ENCODE data around the gene PLA2R1. TPM values are rescaled to one million over a fixed set of nuclear protein-coding genes. Genes with fewer than 3 reads are reported as not detected.

PLA2R1 gene
- total and polyA plus RNA-seq, 10 of the 15 experiments (the other 5 are each of a cell fraction or from before 2014, with no cell fraction given): 0.01 to 0.05 (median 0.02) TPM; not detected in 6

- TF ChIP-seq STAT3 (IDR thresholded peaks at IDR 0.05; ENCODE audit: low read depth, low read length): no peak
- no peak for TF ChIP-seq TARDBP (IDR thresholded peaks at IDR 0.05; ENCODE audit: borderline replicate concordance)
- TF ChIP-seq FOXM1 (IDR thresholded peaks at IDR 0.05; ENCODE audit: low read depth, low read length): no peak
- 0 out of 2 replicates have a peak, but pooled peaks have one; percentile 34 for TF ChIP-seq ZNF24 (IDR thresholded peaks at IDR 0.05)
- no peak for TF ChIP-seq POU2F2 (IDR thresholded peaks at IDR 0.05; ENCODE audit: borderline replicate concordance, low read depth, low read length)
- 0 out of 2 replicates have a peak, but pooled peaks have one; percentile 37 for TF ChIP-seq NR2F1 (conservative IDR thresholded peaks at IDR 0.05)
- no peak for TF ChIP-seq BCL11A (IDR thresholded peaks at IDR 0.05; ENCODE audit: low read depth, low read length)
- TF ChIP-seq HCFC1 (IDR thresholded peaks at IDR 0.05; ENCODE audit: low read length): no peak
- no peak for TF ChIP-seq TCF3 (IDR thresholded peaks at IDR 0.05; ENCODE audit: borderline replicate concordance, insufficient read depth, low read depth, low read length)
- TF ChIP-seq POLR2AphosphoS2 (IDR thresholded peaks at IDR 0.05; ENCODE audit: low read depth, low read length): 0 out of 2 replicates have a peak, but pooled peaks have one; percentile 9
- TF ChIP-seq ZNF384 (IDR thresholded peaks at IDR 0.05; ENCODE audit: borderline replicate concordance, low read depth, low read length): no peak
- TF ChIP-seq MYC (IDR thresholded peaks at IDR 0.05; ENCODE audit: insufficient read depth, insufficient read length, insufficient replicate concordance, low read length, severe bottlenecking): no peak
- TF ChIP-seq MEF2B (IDR thresholded peaks at IDR 0.05; ENCODE audit: partially characterized antibody, poor library complexity, severe bottlenecking): peak; percentile 78
- TF ChIP-seq RUNX3 (IDR thresholded peaks at IDR 0.05; ENCODE audit: low read length): no peak
- no peak for TF ChIP-seq GATAD2B (conservative IDR thresholded peaks at IDR 0.05; ENCODE audit: low read depth)
- no peak for TF ChIP-seq RCOR1 (conservative IDR thresholded peaks at IDR 0.05; ENCODE audit: low read depth, low read length)
- TF ChIP-seq, protein P1, sequence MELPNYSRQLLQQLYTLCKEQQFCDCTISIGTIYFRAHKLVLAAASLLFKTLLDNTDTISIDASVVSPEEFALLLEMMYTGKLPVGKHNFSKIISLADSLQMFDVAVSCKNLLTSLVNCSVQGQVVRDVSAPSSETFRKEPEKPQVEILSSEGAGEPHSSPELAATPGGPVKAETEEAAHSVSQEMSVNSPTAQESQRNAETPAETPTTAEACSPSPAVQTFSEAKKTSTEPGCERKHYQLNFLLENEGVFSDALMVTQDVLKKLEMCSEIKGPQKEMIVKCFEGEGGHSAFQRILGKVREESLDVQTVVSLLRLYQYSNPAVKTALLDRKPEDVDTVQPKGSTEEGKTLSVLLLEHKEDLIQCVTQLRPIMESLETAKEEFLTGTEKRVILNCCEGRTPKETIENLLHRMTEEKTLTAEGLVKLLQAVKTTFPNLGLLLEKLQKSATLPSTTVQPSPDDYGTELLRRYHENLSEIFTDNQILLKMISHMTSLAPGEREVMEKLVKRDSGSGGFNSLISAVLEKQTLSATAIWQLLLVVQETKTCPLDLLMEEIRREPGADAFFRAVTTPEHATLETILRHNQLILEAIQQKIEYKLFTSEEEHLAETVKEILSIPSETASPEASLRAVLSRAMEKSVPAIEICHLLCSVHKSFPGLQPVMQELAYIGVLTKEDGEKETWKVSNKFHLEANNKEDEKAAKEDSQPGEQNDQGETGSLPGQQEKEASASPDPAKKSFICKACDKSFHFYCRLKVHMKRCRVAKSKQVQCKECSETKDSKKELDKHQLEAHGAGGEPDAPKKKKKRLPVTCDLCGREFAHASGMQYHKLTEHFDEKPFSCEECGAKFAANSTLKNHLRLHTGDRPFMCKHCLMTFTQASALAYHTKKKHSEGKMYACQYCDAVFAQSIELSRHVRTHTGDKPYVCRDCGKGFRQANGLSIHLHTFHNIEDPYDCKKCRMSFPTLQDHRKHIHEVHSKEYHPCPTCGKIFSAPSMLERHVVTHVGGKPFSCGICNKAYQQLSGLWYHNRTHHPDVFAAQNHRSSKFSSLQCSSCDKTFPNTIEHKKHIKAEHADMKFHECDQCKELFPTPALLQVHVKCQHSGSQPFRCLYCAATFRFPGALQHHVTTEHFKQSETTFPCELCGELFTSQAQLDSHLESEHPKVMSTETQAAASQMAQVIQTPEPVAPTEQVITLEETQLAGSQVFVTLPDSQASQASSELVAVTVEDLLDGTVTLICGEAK (IDR thresholded peaks at IDR 0.05; ENCODE audit: borderline replicate concordance): no peak
- peak; percentile 94 for TF ChIP-seq HDGF (IDR thresholded peaks at IDR 0.05)
- TF ChIP-seq NKRF (conservative IDR thresholded peaks at IDR 0.05): no peak
- TF ChIP-seq, protein P2, sequence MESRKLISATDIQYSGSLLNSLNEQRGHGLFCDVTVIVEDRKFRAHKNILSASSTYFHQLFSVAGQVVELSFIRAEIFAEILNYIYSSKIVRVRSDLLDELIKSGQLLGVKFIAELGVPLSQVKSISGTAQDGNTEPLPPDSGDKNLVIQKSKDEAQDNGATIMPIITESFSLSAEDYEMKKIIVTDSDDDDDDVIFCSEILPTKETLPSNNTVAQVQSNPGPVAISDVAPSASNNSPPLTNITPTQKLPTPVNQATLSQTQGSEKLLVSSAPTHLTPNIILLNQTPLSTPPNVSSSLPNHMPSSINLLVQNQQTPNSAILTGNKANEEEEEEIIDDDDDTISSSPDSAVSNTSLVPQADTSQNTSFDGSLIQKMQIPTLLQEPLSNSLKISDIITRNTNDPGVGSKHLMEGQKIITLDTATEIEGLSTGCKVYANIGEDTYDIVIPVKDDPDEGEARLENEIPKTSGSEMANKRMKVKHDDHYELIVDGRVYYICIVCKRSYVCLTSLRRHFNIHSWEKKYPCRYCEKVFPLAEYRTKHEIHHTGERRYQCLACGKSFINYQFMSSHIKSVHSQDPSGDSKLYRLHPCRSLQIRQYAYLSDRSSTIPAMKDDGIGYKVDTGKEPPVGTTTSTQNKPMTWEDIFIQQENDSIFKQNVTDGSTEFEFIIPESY (IDR thresholded peaks at IDR 0.05): no peak
- TF ChIP-seq KDM1A (IDR thresholded peaks at IDR 0.05; ENCODE audit: borderline replicate concordance): no peak
- no peak for TF ChIP-seq POLR2A (IDR thresholded peaks at IDR 0.05; ENCODE audit: low read depth, low read length)
- 0 out of 2 replicates have a peak, but pooled peaks have one; percentile 10 for TF ChIP-seq CREB1 (IDR thresholded peaks at IDR 0.05; ENCODE audit: low read depth)
- no peak; the same call in 1 of the 2 replicates for TF ChIP-seq POLR2AphosphoS5 (IDR thresholded peaks at IDR 0.05; ENCODE audit: low read length)
These were observed 169.2 kb downstream of the PLA2R1 start (continued) for GRCh38 chr2:159892990-159893810.
